Measurements from ENCODE around the gene BLMH.

BLMH gene

DNA sequence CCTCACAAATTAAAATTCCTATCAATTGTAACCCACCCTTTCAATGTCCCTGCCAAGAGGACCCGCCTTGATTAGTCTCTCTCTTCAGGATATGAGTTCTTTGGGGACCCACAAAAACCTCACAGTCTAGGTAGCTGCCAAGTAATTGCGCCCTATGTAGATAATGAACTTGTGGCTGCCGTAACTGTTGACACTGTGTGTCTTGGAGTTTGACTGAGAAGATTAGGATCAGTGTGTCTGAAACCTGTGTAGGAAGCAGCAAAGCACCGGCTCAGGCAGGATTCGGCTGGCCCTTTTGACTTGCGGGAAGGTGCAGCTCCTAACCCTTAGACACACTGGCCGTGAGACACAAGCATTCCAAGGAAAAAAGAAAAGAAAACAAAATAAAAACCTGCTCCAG is 38.4 kb downstream of the BLMH start:
- DNase-seq (ENCODE audit: extremely low read depth in 1 of 2, low read depth in 1 of 2): no peak

GRCh38 chr17:30251931-30252330 is 39.8 kb downstream of the BLMH start:
- no peak for DNase-seq (ENCODE audit: extremely low read depth in 1 of 2, low read depth in 1 of 2)

GRCh38 chr17:30249460-30249859 is 42.3 kb downstream of the BLMH start:
- DNase-seq (ENCODE audit: extremely low read depth in 1 of 2, low read depth in 1 of 2): no peak

GRCh38 chr17:30248786-30249185 is 43.0 kb downstream of the BLMH start:
- DNase-seq (ENCODE audit: extremely low read depth in 1 of 2, low read depth in 1 of 2): no peak

- DNase-seq (ENCODE audit: extremely low read depth in 1 of 2, low read depth in 1 of 2): no peak
Measured at GRCh38 chr17:30246460-30246859, 45.3 kb downstream of the BLMH start.

- no peak for DNase-seq (ENCODE audit: extremely low read depth in 1 of 2, low read depth in 1 of 2)
Measured at GRCh38 chr17:30244853-30245385, 46.8 kb downstream of the BLMH start.

DNA sequence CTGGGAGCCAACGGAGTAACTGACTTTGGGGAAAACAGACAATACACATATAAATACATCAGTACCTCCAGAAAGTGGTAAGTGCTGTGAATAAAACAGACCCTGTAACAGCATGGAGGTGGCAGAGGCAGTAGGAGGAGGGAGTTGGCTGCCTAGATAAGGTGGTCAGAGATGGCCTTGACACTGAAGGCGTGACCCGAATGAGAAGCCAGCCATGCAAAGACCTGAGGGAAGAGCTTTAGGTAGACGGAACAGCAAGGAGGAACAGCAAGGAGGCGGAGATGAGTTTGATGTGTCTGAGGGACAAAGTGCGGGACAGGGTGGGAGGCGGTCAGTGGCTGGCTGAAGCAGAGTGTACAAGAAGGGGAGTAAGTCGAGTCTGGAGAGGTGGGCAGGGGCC is 48.2 kb downstream of the BLMH start:
- no peak for DNase-seq (ENCODE audit: extremely low read depth in 1 of 2, low read depth in 1 of 2)

- DNase-seq (ENCODE audit: extremely low read depth in 1 of 2, low read depth in 1 of 2): no peak
Measured at GRCh38 chr17:30243002-30243401, 48.7 kb downstream of the BLMH start.

GRCh38 chr17:30241051-30241450 is 50.7 kb downstream of the BLMH start:
- DNase-seq (ENCODE audit: extremely low read depth in 1 of 2, low read depth in 1 of 2): no peak

DNA sequence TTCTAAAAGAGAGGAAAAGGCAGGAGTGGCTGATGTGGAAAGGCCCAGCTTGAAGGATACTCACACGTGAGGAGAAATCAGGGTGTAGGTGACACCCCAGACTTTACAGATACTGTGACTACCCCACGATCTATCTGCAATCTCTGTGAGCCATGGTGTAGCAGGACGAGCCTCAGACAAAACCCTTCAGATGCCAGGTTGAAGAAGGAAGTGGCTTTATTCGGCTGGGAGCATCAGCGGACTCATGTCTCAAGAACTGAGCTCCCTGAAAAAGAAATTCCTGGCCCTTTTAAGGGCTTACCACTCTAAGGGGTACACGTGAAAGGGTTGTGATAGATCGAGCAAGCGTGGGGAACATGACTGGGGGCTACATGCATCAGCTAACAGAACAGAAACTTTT is 51.6 kb downstream of the BLMH start:
- DNase-seq (ENCODE audit: extremely low read depth in 1 of 2, low read depth in 1 of 2): no peak

DNA sequence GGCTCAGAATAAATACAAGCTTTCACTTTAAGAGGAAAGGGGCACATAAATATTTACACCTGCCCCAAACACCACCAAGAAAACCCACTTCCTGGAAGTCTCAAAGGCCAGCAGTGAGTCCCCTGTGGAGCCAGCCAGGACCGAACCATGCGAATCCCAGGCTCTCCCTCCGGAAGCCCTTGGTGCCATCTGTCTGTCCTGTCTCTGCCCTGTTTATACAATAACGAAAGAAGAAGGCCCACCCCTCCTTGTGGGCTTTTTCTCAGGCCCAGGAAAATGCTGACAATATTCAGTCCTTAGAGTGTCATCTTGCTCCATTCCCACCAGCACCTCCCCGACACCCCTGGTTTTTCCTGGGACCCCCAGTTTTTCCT is 52.7 kb downstream of the BLMH start:
- DNase-seq (ENCODE audit: extremely low read depth in 1 of 2, low read depth in 1 of 2): no peak

GRCh38 chr17:30238387-30239088 is 53.2 kb downstream of the BLMH start:
- DNase-seq (ENCODE audit: extremely low read depth in 1 of 2, low read depth in 1 of 2): no peak

DNA sequence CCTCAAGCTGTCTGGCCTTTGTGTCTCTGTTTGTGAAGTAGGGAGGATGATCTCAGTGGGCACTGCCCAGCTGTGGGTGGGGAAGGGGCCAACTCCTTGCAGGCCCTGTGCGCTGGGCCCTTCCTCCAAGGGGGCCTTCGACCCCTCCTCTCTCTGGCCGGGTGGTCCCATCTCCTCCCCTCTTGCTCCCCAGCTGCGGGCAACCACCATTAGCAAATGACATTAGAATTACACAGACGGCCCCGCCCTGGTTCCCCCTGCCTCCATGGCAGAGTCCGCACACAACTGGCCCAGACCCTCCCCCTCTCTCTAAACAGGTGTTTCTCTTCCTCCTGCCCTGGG is 53.8 kb downstream of the BLMH start:
- DNase-seq (ENCODE audit: extremely low read depth in 1 of 2, low read depth in 1 of 2): no peak

DNA sequence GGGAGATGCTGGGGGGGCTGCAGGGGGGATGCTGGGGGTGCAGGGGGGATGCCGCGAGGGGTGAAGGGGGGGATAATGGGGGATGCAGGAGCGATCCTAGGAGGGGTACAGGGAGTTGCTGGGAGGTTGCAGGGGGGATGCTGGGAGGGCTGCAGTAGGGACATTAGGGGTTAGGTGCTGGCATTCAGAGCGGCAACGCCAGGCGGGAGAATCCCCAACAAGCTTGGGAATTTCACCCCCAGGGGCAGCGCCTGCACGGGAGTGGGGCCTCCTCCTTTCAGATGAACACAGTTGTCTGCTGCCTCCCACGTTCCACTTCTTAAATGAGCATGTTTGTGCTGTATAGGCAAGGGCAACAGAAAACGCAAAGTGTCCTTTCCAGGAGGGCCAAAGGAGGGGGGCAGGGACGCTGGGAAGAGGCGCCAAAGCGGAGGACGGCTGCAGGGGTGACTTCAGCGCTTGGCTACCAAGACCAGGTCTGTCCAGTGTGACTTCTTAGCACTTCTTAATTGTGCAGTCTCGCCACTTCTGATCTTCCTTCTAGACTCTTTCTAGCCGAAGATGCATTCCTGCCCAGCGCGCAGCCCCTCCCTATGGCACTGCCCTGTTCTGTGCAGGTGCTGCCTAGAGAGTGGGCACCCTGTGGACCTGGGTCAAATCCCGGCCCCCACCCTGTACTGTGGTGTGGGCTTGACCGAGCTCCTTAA is 54.3 kb downstream of the BLMH start:
- no peak for DNase-seq (ENCODE audit: extremely low read depth in 1 of 2, low read depth in 1 of 2)

DNA sequence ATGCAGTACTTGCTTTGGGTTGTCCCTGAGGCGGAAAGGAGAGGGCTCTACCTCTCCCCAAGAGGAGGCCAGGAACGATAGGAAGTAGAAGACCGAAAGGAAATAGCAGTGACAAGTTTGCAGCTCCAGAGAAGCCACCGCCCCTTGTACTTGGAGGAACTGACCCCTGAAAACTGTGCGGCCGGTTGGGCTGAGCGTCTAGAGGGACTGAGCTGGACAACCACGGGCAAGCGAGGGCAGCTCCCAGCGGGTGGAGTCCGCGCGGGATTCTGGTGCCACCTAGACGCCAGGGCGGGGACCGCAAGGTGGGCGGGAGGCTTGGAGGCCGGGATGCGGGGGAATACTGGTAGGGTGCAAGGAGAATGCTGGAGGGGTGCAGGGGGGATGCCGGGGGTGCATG is 55.0 kb downstream of the BLMH start:
- DNase-seq (ENCODE audit: extremely low read depth in 1 of 2, low read depth in 1 of 2): no peak

DNA sequence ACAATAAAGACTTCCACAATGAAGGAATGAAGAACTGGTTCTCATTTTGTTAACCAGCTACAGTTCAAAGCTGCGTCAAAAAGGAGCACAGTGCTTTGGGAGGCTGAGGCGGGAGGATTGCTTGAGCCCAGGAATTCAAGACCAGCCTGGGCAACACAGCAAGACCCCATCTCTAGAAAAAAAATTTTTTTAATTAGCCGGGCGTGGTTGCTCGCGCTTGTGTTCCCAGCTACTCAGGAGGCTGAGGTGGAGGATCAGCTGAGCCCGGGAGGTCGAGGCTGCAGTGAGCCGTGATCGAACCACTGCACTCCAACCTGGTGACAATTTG is 55.5 kb downstream of the BLMH start:
- no peak for DNase-seq (ENCODE audit: extremely low read depth in 1 of 2, low read depth in 1 of 2)

DNA sequence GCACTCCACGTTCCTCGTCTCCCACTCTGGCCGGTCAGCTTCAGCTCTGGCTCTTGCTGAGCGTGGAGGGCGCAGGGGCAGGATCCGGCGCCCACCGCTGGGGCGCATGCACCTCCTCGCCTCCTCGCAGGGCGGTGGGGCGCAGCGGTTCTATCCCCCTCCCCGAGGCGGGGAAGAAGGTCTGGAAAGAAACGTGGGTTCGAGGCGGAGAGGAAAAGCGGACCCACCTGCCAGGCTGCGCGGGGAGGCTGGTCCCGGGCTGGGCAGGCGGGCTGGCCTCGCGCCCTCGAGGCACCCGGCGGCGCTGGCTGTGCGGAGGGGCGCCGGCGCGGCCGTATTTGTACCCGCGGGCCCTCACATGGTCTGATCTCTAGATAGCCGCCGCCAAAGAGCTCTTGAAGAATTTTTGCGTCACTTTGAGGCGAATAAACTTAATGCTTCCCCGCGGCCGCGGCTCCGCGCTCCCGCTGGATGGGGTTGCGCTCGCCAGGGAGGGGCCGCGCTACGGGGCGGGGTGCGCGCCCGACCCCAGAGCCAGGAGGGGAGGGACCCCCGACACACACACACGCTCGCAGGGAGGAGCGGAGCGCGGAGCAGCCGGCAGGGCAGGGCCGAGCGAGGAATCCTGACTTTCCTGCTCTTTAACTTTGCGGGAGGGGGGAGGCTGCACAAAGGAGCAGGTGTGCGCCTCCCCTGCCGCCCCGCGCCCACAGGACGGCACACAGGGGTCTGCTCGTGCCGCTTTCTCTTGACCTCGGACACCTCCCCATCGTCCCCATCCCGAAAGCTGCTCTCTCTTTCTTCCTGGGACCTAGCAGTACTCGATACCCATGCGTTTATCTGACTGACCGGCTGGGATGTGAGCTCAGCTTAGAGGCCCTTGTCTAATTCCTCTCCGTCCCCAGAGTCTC is 56.1 kb downstream of the BLMH start, which contains the start of gene SLC6A4:
Gene SLC6A4, minus strand, starts transcription at position 312 of the 911 bp plus-strand sequence. CDS start 13,739 bp downstream, outside the sequence.
- no peak for DNase-seq (ENCODE audit: extremely low read depth in 1 of 2, low read depth in 1 of 2)

- DNase-seq (ENCODE audit: extremely low read depth in 1 of 2, low read depth in 1 of 2): no peak
Measured at GRCh38 chr17:30234964-30235363, 56.8 kb downstream of the BLMH start.

DNA sequence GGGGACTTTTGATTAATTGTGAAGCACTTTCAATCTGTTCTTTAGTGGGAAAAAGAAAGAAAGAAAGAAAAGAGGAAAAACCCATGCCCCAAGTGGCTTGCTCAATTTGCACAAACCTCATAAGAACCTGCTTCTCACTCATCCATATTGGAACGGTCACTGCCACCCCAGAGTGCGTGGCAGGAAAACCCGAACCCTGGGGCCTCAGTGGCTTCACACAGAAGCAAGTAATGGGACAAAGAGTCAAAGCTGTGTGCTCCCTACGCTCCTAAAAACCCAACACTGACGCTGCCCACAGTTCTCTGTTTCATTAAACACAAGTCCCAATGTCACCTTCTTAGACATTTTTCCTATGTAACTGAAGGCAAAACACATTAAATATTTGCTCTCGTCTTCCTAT is 57.4 kb downstream of the BLMH start:
- no peak for DNase-seq (ENCODE audit: extremely low read depth in 1 of 2, low read depth in 1 of 2)

DNA sequence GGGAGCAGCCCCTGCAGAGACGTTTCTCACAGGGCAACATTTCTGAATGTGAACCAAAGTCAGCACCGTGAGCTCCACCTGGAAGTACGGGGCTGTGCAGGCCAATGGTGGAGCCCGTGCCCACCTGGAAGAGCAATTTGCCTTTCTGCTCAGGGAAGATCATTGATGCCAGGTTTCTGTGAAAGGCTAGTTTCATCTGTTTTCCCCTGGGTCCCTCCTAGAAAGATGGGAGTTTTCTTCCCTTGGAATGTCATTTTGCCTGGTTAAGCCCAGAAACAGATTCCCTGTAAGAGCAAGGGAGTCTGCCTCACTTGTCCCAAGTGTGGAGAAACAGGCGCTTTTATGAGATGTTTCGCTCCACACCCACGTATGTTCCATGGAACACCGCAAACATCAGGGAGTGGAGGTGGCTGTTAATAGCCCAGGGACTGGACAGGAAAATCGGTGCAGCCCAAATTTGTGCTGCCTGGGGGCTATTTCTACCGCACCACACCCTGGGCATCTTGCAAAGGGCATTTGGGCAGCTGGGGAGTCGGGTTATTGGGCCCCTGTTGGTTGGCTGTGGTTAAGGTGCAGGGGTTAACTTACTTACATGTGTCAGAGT is 58.8 kb downstream of the BLMH start:
- no peak for DNase-seq (ENCODE audit: extremely low read depth in 1 of 2, low read depth in 1 of 2)
